ENCODE results near the gene SHE. TPM values are rescaled to one million over a fixed set of nuclear protein-coding genes. Genes with fewer than 3 reads are reported as not detected.
A peak's percentile ranks its signal among the peaks of the same experiment; 100 is the strongest.

Gene SHE
- total RNA-seq = under 1 TPM in 1 of 2 experiments, not detected in 1; 0.07 TPM

GRCh38 chr1:154502066-154502743 is at the start of gene SHE, which contains the start of gene TDRD10:
Gene SHE (minus strand): TSS chr1:154502412. CDS start chr1:154502026, 386 bp downstream.
Gene TDRD10 (plus strand): TSS chr1:154502219. CDS start chr1:154506904, 4,685 bp downstream.
- H3K4me1 Mint-ChIP-seq (ENCODE audit: low read depth) = peaks cover 24% of the 10 kb centered on the region
- CTCF ChIA-PET = no interaction called here
- peaks cover 50% of the 10 kb centered on the region for H3K27me3 Mint-ChIP-seq
- peak within 1 kb of the TSS; percentile 41 for H3K4me3 Mint-ChIP-seq
- H3K9me3 Mint-ChIP-seq = peaks cover 2% of the 10 kb centered on the region
- no peaks in the 10 kb centered on the region for H3K36me3 Mint-ChIP-seq
- no peak within 1 kb of the TSS for H3K27ac Mint-ChIP-seq
- POLR2A ChIA-PET = no interaction called here
- intact Hi-C loops (cut with micrococcal nuclease) = no loop called here
- no peak for DNase-seq

DNA sequence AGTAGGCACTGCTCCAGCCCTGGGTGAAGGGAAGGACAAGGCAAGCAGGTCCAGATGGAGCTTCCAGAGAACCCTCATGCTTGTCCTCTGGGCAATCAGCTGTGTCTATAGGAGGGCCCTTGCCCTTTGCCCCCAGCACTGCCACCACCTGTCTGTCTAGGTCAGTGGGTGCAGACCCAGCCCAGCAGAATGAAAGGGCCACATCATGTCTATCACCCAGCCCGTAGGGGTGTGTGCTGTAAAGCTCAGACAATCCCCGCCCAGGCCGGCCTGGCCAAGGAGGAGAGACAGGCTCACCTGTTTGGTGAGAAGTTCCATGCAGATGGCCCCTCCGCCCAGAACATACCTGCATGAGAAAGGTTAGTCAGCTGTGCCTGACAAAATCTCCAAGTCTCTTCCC is 49.3 kb upstream of the SHE start:
- H3K27ac Mint-ChIP-seq = no peak overlapping the region
- H3K9me3 Mint-ChIP-seq = no peaks in the 10 kb centered on the region
- no peak for DNase-seq
- no peaks in the 10 kb centered on the region for H3K27me3 Mint-ChIP-seq
- ChIA-PET CTCF (interaction anchor here (0.7 kb wide), 1 partner anchor 72 kb away, joined by 3 read pairs; no protein-coding TSS in a partner anchor), POLR2A (no interaction called here)
- intact Hi-C loops (cut with micrococcal nuclease) = no loop called here
- no peak overlapping the region for H3K4me3 Mint-ChIP-seq
- H3K4me1 Mint-ChIP-seq (ENCODE audit: low read depth) = peaks cover 35% of the 10 kb centered on the region
- H3K36me3 Mint-ChIP-seq = peaks cover 58% of the 10 kb centered on the region

DNA sequence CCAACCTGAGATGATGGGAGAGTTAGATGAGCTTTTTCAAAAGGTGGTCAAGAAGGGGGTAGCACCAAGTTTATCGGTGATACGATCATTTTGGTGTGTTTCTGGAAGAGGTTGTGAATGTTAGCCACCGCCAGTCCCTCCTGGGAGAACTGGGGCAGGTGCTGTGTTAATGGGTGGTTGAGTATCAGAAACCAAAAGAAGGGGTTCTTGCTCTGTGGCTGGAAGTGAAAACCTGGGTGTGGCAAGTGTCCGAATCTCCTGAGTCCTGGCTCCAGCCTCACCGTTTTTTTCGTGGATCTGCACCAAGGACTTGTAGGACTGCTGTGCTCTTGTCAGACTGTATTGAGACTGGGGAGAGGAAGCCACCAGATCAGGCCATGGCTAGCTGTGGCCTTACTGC is 48.4 kb upstream of the SHE start:
- Mint-ChIP-seq H3K9me3 (no peaks in the 10 kb centered on the region), H3K4me1 (ENCODE audit: low read depth) (peaks cover 26% of the 10 kb centered on the region), H3K36me3 (peaks cover 50% of the 10 kb centered on the region), H3K27me3 (no peaks in the 10 kb centered on the region), H3K27ac (peak overlapping the region; percentile 21), H3K4me3 (no peak overlapping the region)
- CTCF ChIA-PET = interaction anchor here (6.4 kb wide), 1 partner anchor 70 kb away, joined by 201 read pairs; no protein-coding TSS in a partner anchor
- DNase-seq = no peak
- intact Hi-C loops (cut with micrococcal nuclease) = no loop called here
- POLR2A ChIA-PET = no interaction called here

- no peak for DNase-seq
- Mint-ChIP-seq H3K27ac (no peak overlapping the region), H3K36me3 (peaks cover 45% of the 10 kb centered on the region)
Observed at GRCh38 chr1:154550070-154550469, 47.9 kb upstream of the SHE start.

GRCh38 chr1:154549202-154549770 is 47.1 kb upstream of the SHE start:
- POLR2A ChIA-PET = no interaction called here

More at GRCh38 chr1:154550070-154550469, 47.9 kb upstream of the SHE start:
- ChIA-PET POLR2A (no interaction called here), CTCF (interaction anchor here (6.4 kb wide), 1 partner anchor 69 kb away, joined by 201 read pairs; no protein-coding TSS in a partner anchor)
- Mint-ChIP-seq H3K4me3 (no peak overlapping the region), H3K9me3 (no peaks in the 10 kb centered on the region), H3K27me3 (no peaks in the 10 kb centered on the region), H3K4me1 (ENCODE audit: low read depth) (peaks cover 23% of the 10 kb centered on the region)
- intact Hi-C loops (cut with micrococcal nuclease) = no loop called here

GRCh38 chr1:154548028-154548427 is 45.8 kb upstream of the SHE start:
- H3K4me3 Mint-ChIP-seq = no peak overlapping the region
- H3K36me3 Mint-ChIP-seq = peaks cover 32% of the 10 kb centered on the region
- no peak overlapping the region for H3K27ac Mint-ChIP-seq
- H3K9me3 Mint-ChIP-seq = no peaks in the 10 kb centered on the region
- H3K27me3 Mint-ChIP-seq = no peaks in the 10 kb centered on the region
- CTCF ChIA-PET = interaction anchor here (1.2 to 6.4 kb wide), 2 partner anchors 67 to 80 kb away, joined by 4 to 201 read pairs; no protein-coding TSS in a partner anchor
- no peak for DNase-seq
- H3K4me1 Mint-ChIP-seq (ENCODE audit: low read depth) = peaks cover 20% of the 10 kb centered on the region
- intact Hi-C loops (cut with micrococcal nuclease) = loop anchor here (5.0 kb wide), 1 partner anchor 361 kb away; no protein-coding TSS in a partner anchor
- POLR2A ChIA-PET = no interaction called here

More at GRCh38 chr1:154549202-154549770, 47.1 kb upstream of the SHE start:
- Mint-ChIP-seq H3K27ac (no peak overlapping the region), H3K36me3 (peaks cover 40% of the 10 kb centered on the region), H3K27me3 (no peaks in the 10 kb centered on the region), H3K4me1 (ENCODE audit: low read depth) (peaks cover 22% of the 10 kb centered on the region), H3K9me3 (no peaks in the 10 kb centered on the region), H3K4me3 (no peak overlapping the region)
- intact Hi-C loops (cut with micrococcal nuclease) = loop anchor here (5.0 kb wide), 1 partner anchor 362 kb away; no protein-coding TSS in a partner anchor
- no peak for DNase-seq
- CTCF ChIA-PET = interaction anchor here (0.6 to 6.4 kb wide), 5 partner anchors 11 to 470 kb away, joined by 3 to 201 read pairs (median 4); no protein-coding TSS in a partner anchor

DNA sequence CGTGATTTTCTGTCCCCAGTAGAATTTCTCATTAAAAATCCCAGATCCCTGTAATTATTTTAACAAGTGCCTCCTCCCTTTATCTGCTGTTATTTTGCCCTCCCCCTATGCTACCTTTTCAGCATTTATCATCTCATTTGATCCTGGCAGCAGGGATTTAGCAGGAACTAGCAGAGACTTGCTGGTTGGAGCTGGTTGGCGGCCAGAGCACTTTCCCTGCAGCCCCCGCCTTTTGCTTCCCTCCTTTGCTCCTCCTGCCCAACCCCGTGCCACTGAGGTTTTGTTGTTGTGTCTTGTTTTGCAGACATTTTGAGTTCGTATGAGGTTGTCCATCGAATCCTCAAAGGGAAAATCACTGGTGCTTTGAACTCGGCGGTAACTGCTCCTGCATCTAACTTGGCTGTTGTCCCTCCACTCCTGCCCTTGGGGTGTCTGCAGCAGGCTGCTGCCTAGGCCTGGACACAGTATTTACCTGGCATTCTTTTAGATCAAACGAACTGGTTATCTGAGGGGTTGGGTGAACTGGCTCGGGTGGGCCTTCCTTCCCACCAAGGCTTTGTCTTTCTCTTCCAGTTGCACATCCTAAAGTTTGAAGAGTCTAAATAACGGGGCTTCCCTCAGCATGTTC is 45.0 kb upstream of the SHE start:
- POLR2A ChIA-PET = no interaction called here
- Mint-ChIP-seq H3K4me1 (ENCODE audit: low read depth) (peaks cover 20% of the 10 kb centered on the region), H3K27me3 (no peaks in the 10 kb centered on the region), H3K27ac (no peak overlapping the region), H3K4me3 (no peak overlapping the region), H3K36me3 (peaks cover 25% of the 10 kb centered on the region), H3K9me3 (no peaks in the 10 kb centered on the region)
- DNase-seq = no peak
- CTCF ChIA-PET = interaction anchor here (0.6 to 6.4 kb wide), 49 partner anchors 10 to 374 kb away, joined by 3 to 201 read pairs (median 4); partner anchors contain the start of gene UBE2Q1
- intact Hi-C loops (cut with micrococcal nuclease) = loop anchor here (5.0 kb wide), 1 partner anchor 360 kb away; no protein-coding TSS in a partner anchor

- DNase-seq = peak; percentile 74
- POLR2A ChIA-PET = interaction anchor here (0.9 kb wide), 1 partner anchor 160 kb away, joined by 3 read pairs; no protein-coding TSS in a partner anchor
- H3K27me3 Mint-ChIP-seq = no peaks in the 10 kb centered on the region
Observed at GRCh38 chr1:154546264-154547063, 44.3 kb upstream of the SHE start.

DNA sequence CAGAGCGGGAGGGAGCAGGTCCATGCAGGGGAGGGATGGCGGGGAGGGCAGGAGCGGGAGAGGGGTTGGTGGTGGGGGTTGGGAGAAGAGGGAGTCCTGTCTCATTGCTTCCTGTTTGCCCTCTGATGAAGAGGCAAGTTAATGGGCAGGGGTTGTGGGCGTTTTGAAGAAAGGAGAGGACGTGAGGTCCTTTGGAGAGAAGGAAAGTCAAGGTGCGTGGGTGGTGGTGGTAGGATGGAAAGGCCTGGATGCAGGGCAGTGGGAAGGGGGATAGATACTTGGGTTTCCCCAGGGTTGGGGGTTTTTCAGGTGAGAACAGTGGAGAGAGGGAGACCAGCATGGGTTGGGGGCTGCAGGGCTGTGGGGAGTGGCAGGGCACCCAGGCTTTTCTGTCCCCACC is 39.0 kb upstream of the SHE start:
- Mint-ChIP-seq H3K4me1 (ENCODE audit: low read depth) (no peaks in the 10 kb centered on the region), H3K4me3 (no peak overlapping the region), H3K27me3 (no peaks in the 10 kb centered on the region), H3K9me3 (no peaks in the 10 kb centered on the region), H3K36me3 (no peaks in the 10 kb centered on the region), H3K27ac (no peak overlapping the region)
- no peak for DNase-seq
- CTCF ChIA-PET = interaction anchor here (1.6 kb wide), 1 partner anchor 61 kb away, joined by 6 read pairs; no protein-coding TSS in a partner anchor
- intact Hi-C loops (cut with micrococcal nuclease) = no loop called here
- POLR2A ChIA-PET = no interaction called here

More at GRCh38 chr1:154546264-154547063, 44.3 kb upstream of the SHE start:
- Mint-ChIP-seq H3K9me3 (no peaks in the 10 kb centered on the region), H3K4me1 (ENCODE audit: low read depth) (peaks cover 20% of the 10 kb centered on the region), H3K27ac (peak overlapping the region; percentile 19), H3K4me3 (no peak overlapping the region), H3K36me3 (peaks cover 17% of the 10 kb centered on the region)
- intact Hi-C loops (cut with micrococcal nuclease) = loop anchor here (1.0 to 5.0 kb wide), 2 partner anchors 66 to 359 kb away; no protein-coding TSS in a partner anchor
- CTCF ChIA-PET = interaction anchor here (0.6 to 6.4 kb wide), 49 partner anchors 9 to 757 kb away, joined by 3 to 201 read pairs (median 4); partner anchors contain the start of gene UBE2Q1

GRCh38 chr1:154539486-154540483 is 37.6 kb upstream of the SHE start:
- Mint-ChIP-seq H3K4me3 (no peak overlapping the region), H3K27ac (no peak overlapping the region), H3K27me3 (no peaks in the 10 kb centered on the region), H3K4me1 (ENCODE audit: low read depth) (no peaks in the 10 kb centered on the region), H3K36me3 (no peaks in the 10 kb centered on the region), H3K9me3 (no peaks in the 10 kb centered on the region)
- intact Hi-C loops (cut with micrococcal nuclease) = no loop called here
- ChIA-PET CTCF (interaction anchor here (0.6 to 1.6 kb wide), 3 partner anchors 14 to 60 kb away, joined by 3 to 4 read pairs (median 3); no protein-coding TSS in a partner anchor), POLR2A (no interaction called here)
- DNase-seq = no peak

Data from activated CD4-positive, alpha-beta memory T cell treated with anti-CD3 and anti-CD28 coated beads for 36 hours (primary cell).